Astrocyte (in vitro differentiated cells and primary cell): ENCODE results near the gene KCNQ1. TPM values are rescaled to one million over a fixed set of nuclear protein-coding genes. Genes with fewer than 3 reads are reported as not detected.
A peak's percentile ranks its signal among the peaks of the same experiment; 100 is the strongest.

Experiments
- DNase-seq: peaks from one replicate; pipeline ENCODE4 v3.0.0-alpha.2; 2010; ENCODE audit warnings: low read depth
- FAIRE-seq: peaks from 2 replicates; lab custom pipeline; 2011; peaks lifted over from hg19 to GRCh38; lab: Jason Lieb, UNC
- H2AFZ ChIP-seq: 2 replicates; pipeline ENCODE4 v1.6.0; 2012; ENCODE audit warnings: low read depth, low read length, inconsistent platforms
- H3K27ac ChIP-seq: 2 replicates; pipeline ENCODE4 v1.5.1; 2011; ENCODE audit warnings: low read depth, low read length, inconsistent platforms
- H3K27me3 ChIP-seq: 2 replicates; pipeline ENCODE4 v1.6.0; 2011; ENCODE audit warnings: low read length, inconsistent platforms; ENCODE audit not compliant: insufficient read depth
- H3K36me3 ChIP-seq: 2 replicates; pipeline ENCODE4 v1.5.1; 2011; ENCODE audit warnings: low read length, inconsistent platforms; ENCODE audit not compliant: insufficient read depth
- H3K4me1 ChIP-seq: 2 replicates; pipeline ENCODE4 v1.5.1; 2011; ENCODE audit warnings: low read length, inconsistent platforms; ENCODE audit not compliant: insufficient read depth
- H3K4me2 ChIP-seq: 2 replicates; pipeline ENCODE4 v1.6.0; 2012; ENCODE audit warnings: low read length, inconsistent platforms
- H3K4me3 ChIP-seq: 2 replicates; pipeline ENCODE4 v1.5.1; 2011; ENCODE audit warnings: low read depth, mild to moderate bottlenecking, low read length, inconsistent platforms; ENCODE audit not compliant: insufficient read depth
- H3K79me2 ChIP-seq: 2 replicates; pipeline ENCODE4 v1.6.0; 2012; ENCODE audit warnings: mild to moderate bottlenecking, low read length, inconsistent platforms; ENCODE audit not compliant: insufficient read depth
- H3K9ac ChIP-seq: 2 replicates; pipeline ENCODE4 v1.6.0; 2012; ENCODE audit warnings: mild to moderate bottlenecking, low read length, inconsistent platforms
- H3K9me3 ChIP-seq: 2 replicates; pipeline ENCODE4 v1.5.1; 2012; ENCODE audit warnings: low read depth, mild to moderate bottlenecking, low read length, inconsistent platforms; ENCODE audit not compliant: insufficient read depth
- H4K20me1 ChIP-seq: 2 replicates; pipeline ENCODE4 v1.6.0; 2012; ENCODE audit warnings: low read length, inconsistent platforms; ENCODE audit not compliant: insufficient read depth
- H3K27ac Mint-ChIP-seq: one replicate; pipeline ENCODE4 v1.8.0; 2021; ENCODE audit warnings: mild to moderate bottlenecking, mixed read lengths; ENCODE audit not compliant: unreplicated experiment
- H3K27me3 Mint-ChIP-seq: one replicate; pipeline ENCODE4 v1.8.0; 2021; ENCODE audit warnings: low read depth, mixed read lengths; ENCODE audit not compliant: unreplicated experiment
- H3K36me3 Mint-ChIP-seq: one replicate; pipeline ENCODE4 v1.8.0; 2021; ENCODE audit warnings: low read depth, mixed read lengths; ENCODE audit not compliant: unreplicated experiment
- H3K4me1 Mint-ChIP-seq: one replicate; pipeline ENCODE4 v1.8.0; 2021; ENCODE audit warnings: low read depth, mixed read lengths; ENCODE audit not compliant: unreplicated experiment
- H3K4me3 Mint-ChIP-seq: one replicate; pipeline ENCODE4 v1.8.0; 2021; ENCODE audit warnings: mild to moderate bottlenecking, moderate library complexity, mixed read lengths; ENCODE audit not compliant: unreplicated experiment
- H3K9me3 Mint-ChIP-seq: one replicate; pipeline ENCODE4 v1.8.0; 2021; ENCODE audit warnings: mild to moderate bottlenecking, mixed read lengths; ENCODE audit not compliant: unreplicated experiment
- EZH2 ChIP-seq: IDR thresholded peaks from 2 replicates; pipeline ENCODE4 v1.6.1; 2012; ENCODE audit warnings: mild to moderate bottlenecking, low read length, inconsistent platforms; ENCODE audit not compliant: insufficient read depth
- total RNA-seq: library from RNA; stranded (reverse); gene quantifications from 2 replicates; pipeline ENCODE4 v1.2.1, GENCODE V29; 2021
- TF ChIP-seq, protein P1 (sequence below): IDR thresholded peaks from 2 replicates; pipeline ENCODE4 v1.5.1; 2011; ENCODE audit warnings: low read depth, mild to moderate bottlenecking, inconsistent platforms, low read length, moderate library complexity; ENCODE audit not compliant: insufficient read depth

Gene KCNQ1
- total RNA-seq, 1 donor from 2014 or later = not detected

DNA sequence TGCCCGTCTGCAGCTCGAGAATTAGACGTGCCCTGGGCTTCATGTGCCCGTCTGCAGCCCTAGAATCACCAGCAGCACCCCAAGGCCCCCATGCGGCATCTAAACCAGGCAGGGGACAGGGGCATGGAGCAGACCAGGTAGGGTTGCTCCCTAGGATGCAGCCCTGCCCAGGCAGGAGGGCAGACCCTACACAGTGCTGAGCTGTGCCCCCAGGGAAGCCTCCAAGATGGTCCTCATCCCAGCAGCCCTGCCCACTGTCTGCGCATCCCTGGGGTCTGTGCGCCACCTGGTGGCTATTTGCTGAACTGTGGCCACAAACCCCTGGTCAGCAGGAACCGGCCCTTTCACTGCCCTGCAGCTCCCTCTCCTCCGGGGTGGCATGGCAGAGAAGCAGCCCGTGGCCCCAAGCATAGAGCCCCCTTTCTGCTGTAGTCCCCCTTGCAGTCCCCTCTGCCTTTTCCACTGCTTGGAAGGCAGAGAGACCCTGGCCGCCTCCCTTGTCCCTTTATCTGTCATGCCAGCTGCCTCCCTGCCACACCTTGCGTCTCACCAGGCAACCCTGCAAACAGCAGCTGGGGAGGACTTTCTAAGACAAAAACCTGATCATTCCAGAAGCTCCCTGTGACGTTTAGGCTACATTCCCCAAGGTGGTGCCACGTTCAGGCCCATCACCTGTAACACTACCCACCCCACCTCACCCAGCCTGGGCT lies 86.6 kb downstream of the KCNQ1 start:
- H3K27ac Mint-ChIP-seq = no peak overlapping the region

DNA sequence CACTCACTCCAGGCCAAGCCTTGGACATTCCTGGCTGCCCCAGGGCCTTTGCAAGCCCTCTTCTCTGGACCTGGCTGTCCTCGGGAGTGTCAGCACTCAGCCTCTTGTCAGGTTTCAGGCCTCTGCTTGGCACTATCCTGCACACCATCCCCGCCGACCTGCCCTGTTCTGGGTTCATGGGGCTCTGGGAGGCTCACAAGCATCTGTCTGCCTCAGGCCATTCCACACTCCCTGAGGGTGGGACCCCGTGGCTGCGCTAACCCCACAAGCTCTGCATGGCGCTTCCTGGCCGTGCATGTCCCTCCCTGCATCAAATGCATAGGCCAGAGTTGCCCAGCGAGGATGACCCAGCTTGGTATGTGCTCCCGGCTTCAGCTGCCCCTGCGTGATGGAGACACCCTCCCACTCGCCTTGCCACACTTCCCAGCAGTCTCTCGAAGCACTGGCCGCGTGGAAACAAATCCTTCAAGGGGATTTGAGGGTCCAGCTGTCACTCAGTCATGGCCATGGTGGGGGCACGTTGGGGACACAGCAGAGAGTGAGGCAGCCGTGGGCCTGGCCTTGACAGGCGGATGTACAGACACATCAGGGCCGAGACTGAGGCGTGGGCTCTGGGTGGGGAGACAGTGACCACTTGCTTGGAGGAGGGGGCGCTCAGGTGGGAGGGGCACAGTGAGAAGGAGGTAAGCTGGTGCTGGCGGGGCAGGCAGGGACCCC lies 87.3 kb downstream of the KCNQ1 start:
- peaks cover 10% of the 10 kb centered on the region for H3K27me3 ChIP-seq
- H2AFZ ChIP-seq = no peak overlapping the region
- TF ChIP-seq, protein P1, sequence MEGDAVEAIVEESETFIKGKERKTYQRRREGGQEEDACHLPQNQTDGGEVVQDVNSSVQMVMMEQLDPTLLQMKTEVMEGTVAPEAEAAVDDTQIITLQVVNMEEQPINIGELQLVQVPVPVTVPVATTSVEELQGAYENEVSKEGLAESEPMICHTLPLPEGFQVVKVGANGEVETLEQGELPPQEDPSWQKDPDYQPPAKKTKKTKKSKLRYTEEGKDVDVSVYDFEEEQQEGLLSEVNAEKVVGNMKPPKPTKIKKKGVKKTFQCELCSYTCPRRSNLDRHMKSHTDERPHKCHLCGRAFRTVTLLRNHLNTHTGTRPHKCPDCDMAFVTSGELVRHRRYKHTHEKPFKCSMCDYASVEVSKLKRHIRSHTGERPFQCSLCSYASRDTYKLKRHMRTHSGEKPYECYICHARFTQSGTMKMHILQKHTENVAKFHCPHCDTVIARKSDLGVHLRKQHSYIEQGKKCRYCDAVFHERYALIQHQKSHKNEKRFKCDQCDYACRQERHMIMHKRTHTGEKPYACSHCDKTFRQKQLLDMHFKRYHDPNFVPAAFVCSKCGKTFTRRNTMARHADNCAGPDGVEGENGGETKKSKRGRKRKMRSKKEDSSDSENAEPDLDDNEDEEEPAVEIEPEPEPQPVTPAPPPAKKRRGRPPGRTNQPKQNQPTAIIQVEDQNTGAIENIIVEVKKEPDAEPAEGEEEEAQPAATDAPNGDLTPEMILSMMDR = no peak
- no peak for TF ChIP-seq EZH2
- H3K4me3 Mint-ChIP-seq = no peak overlapping the region
- no peaks in the 10 kb centered on the region for H3K9me3 ChIP-seq
- DNase-seq (no peak), FAIRE-seq (no peak)
- peaks cover 10% of the 10 kb centered on the region for H4K20me1 ChIP-seq
- no peak overlapping the region for H3K27ac ChIP-seq
- peaks cover 11% of the 10 kb centered on the region for H3K4me1 Mint-ChIP-seq
- peak overlapping the region; percentile 91 for H3K4me2 ChIP-seq
- no peak overlapping the region for H3K4me3 ChIP-seq
- peaks cover 19% of the 10 kb centered on the region for H3K4me1 ChIP-seq
- peak overlapping the region; percentile 41 for H3K27ac Mint-ChIP-seq
- no peak overlapping the region for H3K9ac ChIP-seq
- peaks cover 1% of the 10 kb centered on the region for H3K9me3 Mint-ChIP-seq
- H3K36me3 ChIP-seq = no peaks in the 10 kb centered on the region
- no peaks in the 10 kb centered on the region for H3K36me3 Mint-ChIP-seq
- peaks cover 44% of the 10 kb centered on the region for H3K27me3 Mint-ChIP-seq
- H3K79me2 ChIP-seq = no peaks in the 10 kb centered on the region

More for the DNA sequence above, 86.6 kb downstream of the KCNQ1 start:
- Histone ChIP-seq H3K79me2 (no peaks in the 10 kb centered on the region), H3K4me3 (no peak overlapping the region), H4K20me1 (peaks cover 10% of the 10 kb centered on the region), H3K36me3 (no peaks in the 10 kb centered on the region), H3K27ac (no peak overlapping the region), H2AFZ (no peak overlapping the region), H3K9me3 (no peaks in the 10 kb centered on the region), H3K27me3 (peaks cover 10% of the 10 kb centered on the region), H3K4me2 (no peak overlapping the region), H3K9ac (no peak overlapping the region), H3K4me1 (peaks cover 19% of the 10 kb centered on the region)
- no peak for TF ChIP-seq EZH2
- TF ChIP-seq, protein P1 = peak; percentile 73
- H3K4me3 Mint-ChIP-seq = no peak overlapping the region
- H3K27me3 Mint-ChIP-seq = peaks cover 49% of the 10 kb centered on the region
- DNase-seq = no peak
- H3K9me3 Mint-ChIP-seq = peaks cover 1% of the 10 kb centered on the region
- H3K4me1 Mint-ChIP-seq = peaks cover 11% of the 10 kb centered on the region
- H3K36me3 Mint-ChIP-seq = no peaks in the 10 kb centered on the region
- FAIRE-seq = no peak
